Measurements from ENCODE around the gene TEX2.

DNA sequence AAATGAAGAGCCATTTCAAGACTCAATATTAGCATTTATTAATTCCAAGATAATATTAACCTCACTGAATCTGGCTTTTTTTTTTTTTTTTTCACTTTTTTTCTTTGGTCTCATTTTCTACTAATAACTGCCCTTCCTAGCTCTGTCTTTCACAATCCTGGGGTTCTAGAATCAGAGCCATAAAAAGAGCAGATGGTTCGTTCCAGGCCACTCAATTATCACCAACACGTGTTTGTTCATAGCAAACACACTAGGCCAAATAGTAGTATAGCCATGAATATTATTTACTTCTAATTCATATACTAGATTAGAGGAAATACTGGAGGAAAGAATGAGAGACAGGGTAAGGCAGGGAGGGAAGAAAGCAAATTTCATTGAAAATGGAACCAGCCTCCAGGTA is 39.8 kb downstream of the TEX2 start:
- TF ChIP-seq CTCF (IDR thresholded peaks at IDR 0.05; ENCODE audit: poor library complexity) (no peak), EZH2 (IDR thresholded peaks at IDR 0.05; ENCODE audit: borderline replicate concordance) (no peak)
